HK-2 (cell line): ENCODE measurements around the gene HTR2A.

Experiments
- DNase-seq: peaks from one replicate; pipeline ENCODE4 v3.0.0-alpha.2; 2018; ENCODE audit not compliant: unreplicated experiment

Gene HTR2A

GRCh38 chr13:46896341-46897137 is at the start of gene HTR2A:
Gene HTR2A, minus strand, starts transcription at chr13:46897053. Its CDS starts 1,147 bp downstream, at chr13:46895906.
- peak; percentile 2 for DNase-seq

DNA sequence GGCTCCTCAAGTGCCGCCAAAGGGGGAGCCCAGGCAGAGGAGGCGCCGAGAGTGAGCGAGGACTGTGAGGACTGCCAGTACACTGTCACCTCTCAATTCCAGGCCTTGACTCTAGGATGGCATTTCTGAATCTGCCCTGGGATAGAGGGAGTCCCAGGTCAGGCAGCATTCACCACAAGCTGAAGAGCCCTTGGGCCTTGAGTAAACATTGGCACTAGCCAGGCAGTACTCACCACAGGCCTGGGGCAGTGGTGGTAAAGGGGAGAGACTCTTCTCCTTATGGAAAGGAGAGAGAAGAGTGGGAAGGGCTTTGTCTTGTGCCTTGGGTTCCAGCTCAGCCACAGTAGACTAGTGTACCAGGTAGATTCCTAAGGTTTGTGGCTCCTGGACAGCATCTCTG is 39.7 kb upstream of the HTR2A start:
- no peak for DNase-seq

GRCh38 chr13:46934749-46935148 is 37.9 kb upstream of the HTR2A start:
- no peak for DNase-seq

- DNase-seq = no peak
Measured at GRCh38 chr13:46926916-46927590, 30.2 kb upstream of the HTR2A start.

- DNase-seq = no peak
Measured at GRCh38 chr13:46925486-46925885, 28.6 kb upstream of the HTR2A start.

DNA sequence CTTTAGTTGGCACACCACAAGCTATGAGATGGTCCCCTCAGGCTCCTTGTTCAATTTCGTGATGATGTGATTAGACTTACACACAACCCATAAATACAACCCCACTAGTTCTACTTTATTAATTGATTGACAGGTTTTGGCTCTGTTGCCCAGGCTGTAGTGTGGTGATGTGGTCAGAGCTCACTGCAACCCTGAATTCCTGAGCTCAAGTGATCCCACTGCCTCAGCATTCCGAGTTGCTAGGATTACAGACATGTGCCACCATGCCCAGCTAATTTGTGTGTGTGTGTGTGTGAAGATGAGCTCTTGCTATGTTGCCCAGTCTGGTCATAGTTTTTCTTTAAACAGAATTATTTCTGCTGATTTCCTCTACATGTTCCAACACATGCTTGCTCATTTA is 17.5 kb upstream of the HTR2A start:
- no peak for DNase-seq

GRCh38 chr13:46913757-46914156 is 16.9 kb upstream of the HTR2A start:
- DNase-seq = no peak

GRCh38 chr13:46909042-46909441 is 12.2 kb upstream of the HTR2A start:
- DNase-seq = no peak

GRCh38 chr13:46908501-46908900 is 11.6 kb upstream of the HTR2A start:
- DNase-seq = no peak

DNA sequence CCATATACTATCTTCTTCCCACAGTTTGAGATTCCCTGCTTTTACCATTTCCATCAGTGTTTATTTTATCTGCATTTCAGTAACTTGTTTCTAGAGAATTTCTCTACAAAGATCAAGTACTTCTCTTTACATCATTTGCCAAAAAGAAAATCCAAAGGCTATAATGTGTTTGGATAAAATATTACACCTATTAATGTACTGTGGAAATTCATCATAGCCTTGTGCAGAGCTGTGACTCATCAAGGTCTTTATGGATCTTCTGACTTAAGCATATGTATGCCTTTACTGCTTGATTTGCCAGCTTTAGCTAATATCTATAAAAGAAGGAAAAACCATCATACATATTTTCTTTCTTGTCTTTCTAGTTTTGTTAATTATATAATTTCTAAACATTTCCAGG is 9.6 kb upstream of the HTR2A start:
- DNase-seq = no peak

DNA sequence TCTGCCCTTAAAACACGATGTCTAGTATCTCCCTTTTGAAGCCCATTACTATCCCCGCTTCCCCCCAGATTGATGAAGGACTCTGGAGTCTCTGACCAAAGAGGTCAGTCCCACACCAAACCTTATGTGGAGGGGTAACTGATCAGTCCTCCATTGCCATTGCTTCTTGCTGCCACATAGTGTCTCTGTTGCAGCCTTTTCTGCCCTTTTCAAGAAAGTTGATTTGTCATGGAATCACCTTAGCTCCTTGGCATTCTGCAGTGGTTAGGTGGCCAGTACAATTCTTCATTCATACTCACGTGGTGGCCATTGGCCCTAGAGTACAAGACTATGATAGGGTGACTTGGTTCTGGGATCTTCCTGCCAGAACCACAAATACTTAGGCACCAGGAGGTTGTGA is 8.4 kb upstream of the HTR2A start:
- no peak for DNase-seq

GRCh38 chr13:46903748-46904147 is 6.9 kb upstream of the HTR2A start:
- no peak for DNase-seq

DNA sequence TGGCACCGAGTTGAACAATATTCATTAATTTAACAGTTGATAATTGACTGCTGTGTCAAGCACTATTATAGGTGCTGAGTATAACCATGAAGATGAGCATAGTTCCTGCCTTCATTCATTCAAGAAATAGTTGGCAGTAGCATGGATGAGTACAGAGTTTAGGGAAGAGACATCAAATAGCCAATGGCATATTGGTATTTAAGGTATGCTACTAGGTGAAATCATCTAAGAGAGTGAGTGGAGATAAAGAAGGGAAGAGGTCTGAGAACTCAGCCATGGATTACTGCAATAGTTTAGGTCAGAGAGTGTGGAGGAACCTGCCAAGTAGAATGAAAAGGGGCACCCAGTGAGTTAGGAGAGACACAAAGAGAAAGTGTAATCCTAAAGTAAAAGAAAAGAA is 4.9 kb upstream of the HTR2A start:
- no peak for DNase-seq

GRCh38 chr13:46899801-46900200 is 2.9 kb upstream of the HTR2A start:
- DNase-seq = no peak

- no peak for DNase-seq
Measured at GRCh38 chr13:46895381-46895780, 1.5 kb downstream of the HTR2A start.

GRCh38 chr13:46894568-46894967 is 2.3 kb downstream of the HTR2A start:
- DNase-seq = no peak

DNA sequence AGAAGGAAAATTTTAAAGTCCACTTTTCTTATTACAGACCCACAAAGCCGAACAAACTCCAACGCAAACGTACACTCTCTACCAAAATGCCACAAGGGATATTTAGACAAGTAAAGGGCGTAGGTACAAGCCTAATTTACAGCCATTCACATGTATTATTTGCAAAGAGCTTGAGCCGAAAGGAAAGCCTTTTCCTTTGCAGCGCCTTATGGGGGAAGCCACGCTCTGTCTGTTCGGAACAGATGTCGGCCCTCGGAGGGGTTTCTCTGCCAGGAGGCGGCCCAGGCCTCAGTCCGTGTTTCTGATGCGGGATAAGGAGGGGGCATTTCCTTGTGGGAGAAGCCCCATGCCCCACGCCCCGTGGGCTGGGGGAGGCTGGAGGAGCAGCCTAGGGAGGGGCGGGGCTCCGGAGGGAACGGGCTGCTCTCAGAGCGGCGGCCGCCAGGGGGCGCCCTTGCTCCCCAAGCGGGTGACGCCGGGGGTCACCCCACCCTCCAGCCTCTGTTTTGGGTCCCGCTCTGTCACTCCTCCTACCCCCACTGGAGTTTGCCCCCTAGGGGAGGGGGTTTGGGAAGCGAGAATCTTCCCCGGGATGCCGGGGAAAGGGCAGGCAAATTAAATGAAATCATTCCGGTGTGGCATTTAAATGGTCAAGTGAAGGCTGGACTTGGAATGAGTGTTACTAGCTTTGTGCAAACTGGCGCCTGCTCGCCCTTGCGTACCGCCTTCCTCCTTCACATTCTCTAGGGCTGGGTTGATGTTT is 2.9 kb downstream of the HTR2A start:
- DNase-seq = peak; percentile 45

DNA sequence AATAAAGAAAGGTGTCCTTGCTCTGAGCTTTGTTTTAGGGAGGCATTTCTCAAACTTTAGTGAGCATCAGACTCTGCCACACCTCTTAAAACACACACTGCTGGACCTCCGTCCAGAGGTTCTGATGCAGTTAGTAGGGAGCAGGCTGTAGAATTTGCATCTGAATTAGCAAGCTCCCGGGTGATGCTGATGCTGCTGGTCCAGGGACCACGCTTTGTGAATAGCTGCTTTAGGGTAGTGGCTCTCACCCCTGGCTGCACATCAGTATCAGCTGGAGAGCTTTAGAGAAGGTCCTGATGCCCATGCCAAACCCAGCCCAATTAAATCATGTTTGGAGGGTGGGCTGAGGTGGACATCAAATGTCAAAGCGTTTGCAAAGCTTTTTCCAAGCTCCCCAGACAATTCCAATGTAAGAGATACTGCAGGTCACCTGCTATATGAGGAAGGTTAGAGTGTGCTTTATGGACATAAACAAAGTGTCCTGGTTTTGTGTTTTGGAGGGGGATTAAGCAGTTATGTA is 3.6 kb downstream of the HTR2A start:
- DNase-seq = no peak

DNA sequence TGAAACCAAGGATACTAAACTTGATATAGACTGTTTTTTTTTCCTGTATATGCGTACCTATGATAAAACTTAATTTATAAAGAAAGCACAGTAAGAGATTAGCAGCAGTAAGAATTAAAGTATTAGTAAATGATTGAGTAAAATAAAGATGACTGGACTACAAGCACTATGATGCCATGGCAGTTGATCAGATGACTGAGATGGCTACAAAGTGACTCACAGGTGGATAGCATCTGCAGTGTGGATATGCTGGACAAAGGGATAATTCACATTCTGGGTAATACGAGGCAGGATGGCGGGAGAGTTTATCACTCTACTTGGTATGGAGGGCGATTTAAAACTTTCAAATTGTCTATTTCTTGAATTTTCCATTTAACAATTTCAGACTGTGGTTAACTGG is 11.8 kb downstream of the HTR2A start:
- no peak for DNase-seq

DNA sequence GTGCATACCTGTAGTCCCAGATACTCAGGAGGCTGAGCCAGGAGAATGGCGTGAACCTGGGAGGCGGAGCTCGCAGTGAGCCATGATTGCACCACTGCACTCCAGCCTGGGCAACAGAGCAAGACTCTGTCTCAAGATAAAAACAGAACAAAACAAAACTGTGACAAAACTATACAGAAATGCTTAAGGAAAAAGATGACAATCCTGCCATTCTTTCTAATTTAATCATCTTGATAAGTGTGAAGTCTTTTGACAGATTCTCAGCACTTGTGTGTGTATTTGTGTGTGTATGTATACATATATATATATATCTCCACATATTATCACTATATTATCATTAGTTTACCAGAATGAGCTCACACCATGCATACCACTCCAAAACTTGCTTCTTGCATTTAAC is 12.3 kb downstream of the HTR2A start:
- DNase-seq = no peak

DNA sequence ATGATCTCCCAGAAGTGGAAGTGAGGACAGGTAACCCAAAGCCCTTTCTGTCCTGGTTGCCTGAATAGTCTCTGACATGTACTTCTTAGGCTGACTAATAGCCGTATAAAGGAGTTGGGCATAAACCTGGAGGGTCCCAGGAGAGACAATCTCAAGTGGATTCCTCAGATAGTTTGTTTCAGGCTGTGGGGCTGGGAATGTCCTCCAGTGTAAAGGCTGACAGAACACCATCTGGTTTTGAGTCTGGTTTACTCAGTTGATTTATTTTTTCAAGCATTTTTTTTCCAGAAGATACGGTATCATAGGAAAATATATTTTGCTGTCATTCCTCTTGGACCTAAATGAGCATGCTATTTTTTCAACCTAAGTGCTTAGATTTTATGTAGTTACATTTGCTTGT is 15.2 kb downstream of the HTR2A start:
- no peak for DNase-seq

- DNase-seq = no peak
Measured at GRCh38 chr13:46874006-46874405, 22.8 kb downstream of the HTR2A start.

DNA sequence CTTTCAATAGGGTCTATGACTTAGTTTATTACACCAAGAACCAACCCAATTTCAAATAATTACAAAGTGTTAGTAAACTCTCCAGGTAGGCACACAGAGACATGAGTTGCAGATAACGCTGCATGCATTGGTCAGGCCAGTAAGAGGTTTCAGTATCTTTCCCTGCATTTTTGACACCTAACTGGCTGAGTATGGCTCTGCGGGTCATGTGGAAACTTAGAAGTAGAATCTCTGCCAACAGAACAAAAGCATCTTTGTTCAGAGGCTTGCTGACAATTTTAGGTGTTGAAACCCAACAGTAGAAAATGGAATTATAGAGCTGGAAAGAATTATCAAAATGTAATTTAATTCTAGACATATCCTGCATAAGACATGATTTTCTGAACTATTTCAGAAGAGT is 25.3 kb downstream of the HTR2A start:
- DNase-seq = no peak
